Thymus (tissue), 11 donors: ENCODE results near the gene PIWIL4. TPM values are rescaled to one million over a fixed set of nuclear protein-coding genes. Genes with fewer than 3 reads are reported as not detected.
A peak's percentile ranks its signal among the peaks of the same experiment; 100 is the strongest.

Source experiments
- DNase-seq, 9 donors: peaks; one replicate each; pipeline ENCODE4 v3.0.0-alpha.2; 2013; ENCODE audit warnings: low spot score in 9 of 9, low read depth in 6 of 9, missing footprints in 1 of 9
- H3K27ac ChIP-seq, 2 donors: one replicate each; pipeline ENCODE4 v1.5.1; 2013; ENCODE audit warnings: control low read depth in 1 of 2, low read depth in 1 of 2, low read length in 1 of 2, mild to moderate bottlenecking in 1 of 2, moderate library complexity in 1 of 2
- H3K27me3 ChIP-seq, 2 donors: one replicate each; pipeline ENCODE4 v1.5.1; 2013; ENCODE audit warnings: low read length in 1 of 2; ENCODE audit not compliant: control insufficient read depth in 2 of 2, insufficient read depth in 1 of 2
- H3K36me3 ChIP-seq, 2 donors: one replicate each; pipeline ENCODE4 v1.5.1; 2013; ENCODE audit warnings: low read length in 1 of 2, mild to moderate bottlenecking in 1 of 2, moderate library complexity in 1 of 2; ENCODE audit not compliant: control insufficient read depth in 2 of 2, insufficient read depth in 2 of 2
- H3K4me1 ChIP-seq, 2 donors: one replicate each; pipeline ENCODE4 v1.5.1; 2013; ENCODE audit warnings: low read length in 2 of 2; ENCODE audit not compliant: control insufficient read depth in 2 of 2, insufficient read depth in 2 of 2
- H3K4me3 ChIP-seq, 2 donors: one replicate each; pipeline ENCODE4 v1.5.1; 2013; ENCODE audit warnings: low read length in 2 of 2, control low read depth in 1 of 2, mild to moderate bottlenecking in 1 of 2
- H3K9me3 ChIP-seq, 2 donors: one replicate each; pipeline ENCODE4 v1.5.1; 2013; ENCODE audit warnings: low read length in 1 of 2, mild to moderate bottlenecking in 1 of 2; ENCODE audit not compliant: control insufficient read depth in 2 of 2, insufficient read depth in 1 of 2
- WGBS: extraction: QIAGEN DNeasy Blood & Tissue Kit; methylation state at CpG from one replicate; pipeline ENCODE4 v1.1.7; 2013; 5-methylcytosine and 5-hydroxymethylcytosine counted together
- polyA plus RNA-seq: library from polyadenylated mRNA; stranded (reverse); fragments of 200-250 nt; gene quantifications from one replicate; pipeline ENCODE4 v1.2.3, GENCODE V29; 2013
- total RNA-seq: library from RNA; stranded (reverse); fragments of 120-200 nt; gene quantifications from one replicate; pipeline ENCODE4 v1.2.4, GENCODE V29; 2013
- donor health status: healthy.

PIWIL4 gene
- total and polyA plus RNA-seq, 2 donors = 2.5 to 10.9 TPM

DNA sequence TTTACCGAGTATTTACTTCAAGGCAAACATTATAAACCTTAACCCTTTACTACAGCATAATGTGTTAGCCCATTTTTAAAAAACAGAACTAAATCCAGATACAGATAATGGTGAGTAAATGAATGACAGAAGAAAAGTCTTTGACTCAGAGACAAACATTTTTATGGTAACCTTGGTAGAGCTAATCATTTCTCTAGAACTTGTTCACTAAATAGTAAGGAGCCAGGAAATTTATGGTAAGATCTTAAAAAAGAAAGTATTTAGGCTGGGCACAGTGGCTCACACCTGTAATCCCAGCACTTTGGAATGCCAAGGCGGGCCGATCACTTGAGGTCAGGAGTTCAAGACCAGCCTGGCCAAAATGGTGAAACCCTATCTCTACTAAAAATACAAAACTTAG is 35.0 kb upstream of the PIWIL4 start:
- no peaks in the 10 kb centered on the region for H3K36me3 ChIP-seq
- WGBS = 98% methylated on average over 3 of the region's 3 CpGs
- no peak overlapping the region for H3K4me3 ChIP-seq
- H3K27me3 ChIP-seq = no peaks in the 10 kb centered on the region
- no peaks in the 10 kb centered on the region for H3K9me3 ChIP-seq
- H3K27ac ChIP-seq = no peak overlapping the region
- H3K4me1 ChIP-seq = no peaks in the 10 kb centered on the region
- DNase-seq = no peak

GRCh38 chr11:94533206-94533605 is 34.0 kb upstream of the PIWIL4 start:
- DNase-seq = no peak
- WGBS = 97% methylated on average over 1 of the region's 1 CpG
- Histone ChIP-seq H3K9me3 (no peaks in the 10 kb centered on the region), H3K4me1 (no peaks in the 10 kb centered on the region), H3K36me3 (no peaks in the 10 kb centered on the region), H3K27ac (no peak overlapping the region), H3K4me3 (no peak overlapping the region), H3K27me3 (no peaks in the 10 kb centered on the region)

- no peak overlapping the region for H3K27ac ChIP-seq
- no peak for DNase-seq
- H3K4me3 ChIP-seq = no peak overlapping the region
- WGBS = 88% methylated on average over 6 of the region's 6 CpGs
- H3K36me3 ChIP-seq = no peaks in the 10 kb centered on the region
- H3K27me3 ChIP-seq = no peaks in the 10 kb centered on the region
- H3K4me1 ChIP-seq = no peaks in the 10 kb centered on the region
- H3K9me3 ChIP-seq = no peaks in the 10 kb centered on the region
These were observed 33.2 kb upstream of the PIWIL4 start for GRCh38 chr11:94533696-94534630.

- Histone ChIP-seq H3K27me3 (no peaks in the 10 kb centered on the region), H3K36me3 (no peaks in the 10 kb centered on the region), H3K27ac (no peak overlapping the region), H3K4me1 (no peaks in the 10 kb centered on the region), H3K4me3 (no peak overlapping the region), H3K9me3 (no peaks in the 10 kb centered on the region)
- no peak for DNase-seq
These were observed 30.8 kb upstream of the PIWIL4 start for GRCh38 chr11:94536386-94536785.

DNA sequence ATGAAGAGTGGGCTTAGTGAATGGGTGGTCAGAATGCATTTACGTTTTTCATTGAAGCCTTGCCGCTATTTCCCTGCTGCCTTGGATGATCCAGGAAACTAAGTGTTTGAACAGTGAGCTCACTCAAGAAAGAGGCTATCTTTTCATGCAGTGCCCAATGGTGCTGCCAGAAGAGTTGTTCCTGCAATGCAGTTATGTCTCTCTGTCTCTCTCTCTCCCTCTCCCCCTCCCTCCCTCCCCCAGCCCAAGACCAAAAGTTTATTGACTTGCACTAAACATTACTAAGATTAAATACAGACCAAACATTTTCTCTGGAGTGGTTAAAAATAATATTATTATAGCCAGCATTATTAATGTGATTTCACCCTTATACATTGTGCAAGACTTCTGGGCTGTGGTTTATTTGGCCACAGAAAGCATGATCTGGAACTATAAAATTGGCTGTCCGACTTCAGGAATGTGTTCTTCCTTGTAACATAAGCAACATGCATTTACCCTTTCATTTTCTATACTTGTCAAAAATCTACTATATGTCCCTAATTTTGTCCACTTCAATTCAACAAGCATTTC is 30.1 kb upstream of the PIWIL4 start:
- H3K9me3 ChIP-seq = no peaks in the 10 kb centered on the region
- H3K27ac ChIP-seq = no peak overlapping the region
- H3K4me1 ChIP-seq = no peaks in the 10 kb centered on the region
- no peaks in the 10 kb centered on the region for H3K36me3 ChIP-seq
- H3K4me3 ChIP-seq = no peak overlapping the region
- no peak for DNase-seq
- H3K27me3 ChIP-seq = no peaks in the 10 kb centered on the region
- WGBS = 94% methylated on average over 3 of the region's 3 CpGs

GRCh38 chr11:94539420-94539819 is 27.7 kb upstream of the PIWIL4 start:
- Histone ChIP-seq H3K4me3 (no peak overlapping the region), H3K36me3 (no peaks in the 10 kb centered on the region), H3K4me1 (peaks cover 0 to 9% of the 10 kb centered on the region in 2 donors), H3K27ac (no peak overlapping the region), H3K27me3 (no peaks in the 10 kb centered on the region), H3K9me3 (no peaks in the 10 kb centered on the region)
- DNase-seq = no peak
- WGBS = 47% methylated on average over 1 of the region's 1 CpG

DNA sequence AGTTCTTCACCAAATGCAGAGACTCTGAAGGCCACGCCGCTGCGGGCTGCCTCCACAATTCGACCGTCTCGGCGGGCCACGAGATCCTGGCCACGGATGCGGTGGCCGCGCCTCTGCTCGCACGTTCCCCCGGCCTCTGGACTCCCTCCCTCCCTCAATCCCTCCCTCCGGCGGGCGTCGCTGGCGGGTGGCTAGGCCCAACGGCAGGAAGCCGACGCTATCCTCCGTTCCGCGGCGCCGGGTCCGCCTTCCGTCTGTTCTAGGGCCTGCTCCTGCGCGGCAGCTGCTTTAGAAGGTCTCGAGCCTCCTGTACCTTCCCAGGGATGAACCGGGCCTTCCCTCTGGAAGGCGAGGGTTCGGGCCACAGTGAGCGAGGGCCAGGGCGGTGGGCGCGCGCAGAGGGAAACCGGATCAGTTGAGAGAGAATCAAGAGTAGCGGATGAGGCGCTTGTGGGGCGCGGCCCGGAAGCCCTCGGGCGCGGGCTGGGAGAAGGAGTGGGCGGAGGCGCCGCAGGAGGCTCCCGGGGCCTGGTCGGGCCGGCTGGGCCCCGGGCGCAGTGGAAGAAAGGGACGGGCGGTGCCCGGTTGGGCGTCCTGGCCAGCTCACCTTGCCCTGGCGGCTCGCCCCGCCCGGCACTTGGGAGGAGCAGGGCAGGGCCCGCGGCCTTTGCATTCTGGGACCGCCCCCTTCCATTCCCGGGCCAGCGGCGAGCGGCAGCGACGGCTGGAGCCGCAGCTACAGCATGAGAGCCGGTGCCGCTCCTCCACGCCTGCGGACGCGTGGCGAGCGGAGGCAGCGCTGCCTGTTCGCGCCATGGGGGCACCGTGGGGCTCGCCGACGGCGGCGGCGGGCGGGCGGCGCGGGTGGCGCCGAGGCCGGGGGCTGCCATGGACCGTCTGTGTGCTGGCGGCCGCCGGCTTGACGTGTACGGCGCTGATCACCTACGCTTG is 23.2 kb upstream of the PIWIL4 start, which contains the start of gene FUT4:
Gene FUT4, plus strand, starts transcription at position 227 of the 951 bp plus-strand sequence. Its CDS starts 213 bp downstream, at position 440.
- Histone ChIP-seq H3K27ac (peak within 1 kb of the TSS; percentile 91 to 99), H3K27me3 (no peaks in the 10 kb centered on the region), H3K9me3 (no peaks in the 10 kb centered on the region), H3K4me3 (peak within 1 kb of the TSS; percentile 73 to 89), H3K4me1 (peaks cover 11 to 25% of the 10 kb centered on the region in 2 donors), H3K36me3 (no peaks in the 10 kb centered on the region)
- peak; percentile 43 to 87 (median 65) for DNase-seq
- WGBS = under 1% methylated on average over 109 of the region's 109 CpGs

GRCh38 chr11:94544646-94545263 is 22.4 kb upstream of the PIWIL4 start:
- Histone ChIP-seq H3K27ac (peak overlapping the region in 1 of 2 donors; percentile 99), H3K4me1 (peaks cover 11 to 27% of the 10 kb centered on the region in 2 donors), H3K27me3 (no peaks in the 10 kb centered on the region), H3K4me3 (peak overlapping the region; percentile 73 to 89), H3K36me3 (no peaks in the 10 kb centered on the region), H3K9me3 (no peaks in the 10 kb centered on the region)
- DNase-seq = peak in 3 of 9 donors; percentile 27 to 53 (median 28)
- 33% methylated on average over 59 of the region's 59 CpGs for WGBS
